HL-60 (cell line): Measurements from ENCODE around the gene RITA1.

Source experiments
- DNase-seq, 2 experiments: peaks; one replicate each; pipeline ENCODE4 v3.0.0-alpha.2; 2010 to 2020; ENCODE audit warnings: low read depth in 1 of 2, low spot score in 1 of 2
- H3K27ac ChIP-seq: fragments of 250-450 bp; sonication (Bioruptor Pico); replicated peaks from 2 replicates; pipeline ENCODE4 v1.5.1; 2020; ENCODE audit warnings: mild to moderate bottlenecking, moderate library complexity
- H3K27me3 ChIP-seq: fragments of 250-450 bp; sonication (Bioruptor Pico); 2 replicates; pipeline ENCODE4 v1.5.1; 2021; ENCODE audit warnings: mild to moderate bottlenecking, moderate library complexity; ENCODE audit not compliant: insufficient read depth, poor library complexity, severe bottlenecking
- H3K4me3 ChIP-seq: replicated peaks from 2 replicates; pipeline ENCODE4 v1.5.1; 2011; ENCODE audit warnings: mild to moderate bottlenecking, control low read depth, low read length; ENCODE audit not compliant: insufficient read depth
- CTCF ChIP-seq: IDR thresholded peaks from one replicate; pipeline ENCODE4 v1.5.1; 2011; ENCODE audit warnings: low read length, control low read depth, inconsistent platforms; ENCODE audit not compliant: insufficient read depth
- GABPA ChIP-seq: IDR thresholded peaks from 2 replicates; pipeline ENCODE4 v1.6.1; 2012; ENCODE audit warnings: low read depth
- POLR2AphosphoS5 ChIP-seq: IDR thresholded peaks from 2 replicates; pipeline ENCODE4 v1.6.1; 2012; ENCODE audit warnings: low read depth
- REST ChIP-seq: IDR thresholded peaks from 2 replicates; pipeline ENCODE4 v1.6.1; 2012; ENCODE audit warnings: low read depth; ENCODE audit not compliant: insufficient replicate concordance
- SPI1 ChIP-seq: IDR thresholded peaks from 2 replicates; pipeline ENCODE4 v1.6.1; 2012; ENCODE audit warnings: low read depth, mild to moderate bottlenecking, borderline replicate concordance

RITA1 gene

GRCh38 chr12:113189361-113189760, 3.8 kb downstream of the RITA1 start:
- no peak for TF ChIP-seq SPI1
- TF ChIP-seq CTCF, result no peak
- TF ChIP-seq REST, result no peak
- TF ChIP-seq GABPA, result no peak
- TF ChIP-seq POLR2AphosphoS5, result no peak
- no peak overlapping the region for H3K27ac ChIP-seq
- H3K27me3 ChIP-seq, result no peaks in the 10 kb centered on the region
- no peak for DNase-seq
- no peak overlapping the region for H3K4me3 ChIP-seq

- no peak overlapping the region for H3K4me3 ChIP-seq
- no peak for TF ChIP-seq REST
- TF ChIP-seq SPI1, result no peak
- no peaks in the 10 kb centered on the region for H3K27me3 ChIP-seq
- no peak for DNase-seq
- H3K27ac ChIP-seq, result no peak overlapping the region
These were observed 5.2 kb downstream of the RITA1 start for GRCh38 chr12:113190761-113191160.

- no peak for DNase-seq
- Histone ChIP-seq H3K4me3 (no peak overlapping the region), H3K27ac (no peak overlapping the region), H3K27me3 (no peaks in the 10 kb centered on the region)
- TF ChIP-seq REST (no peak), CTCF (no peak), GABPA (no peak), SPI1 (no peak), POLR2AphosphoS5 (no peak)
These were observed 5.7 kb downstream of the RITA1 start for GRCh38 chr12:113191227-113191626.

GRCh38 chr12:113194971-113195391, 9.5 kb downstream of the RITA1 start:
- no peaks in the 10 kb centered on the region for H3K27me3 ChIP-seq
- TF ChIP-seq POLR2AphosphoS5, result no peak
- no peak for TF ChIP-seq SPI1
- no peak for TF ChIP-seq REST
- no peak for TF ChIP-seq GABPA
- TF ChIP-seq CTCF, result no peak
- no peak overlapping the region for H3K4me3 ChIP-seq
- H3K27ac ChIP-seq, result no peak overlapping the region
- no peak for DNase-seq
